WERI-Rb-1 (cell line): ENCODE measurements around the gene CDC45.

Experiments
- DNase-seq: peaks from one replicate; pipeline ENCODE4 v3.0.0-alpha.2; 2020
- H3K27ac ChIP-seq: fragments of 250-450 bp; sonication (Bioruptor Pico); 2 replicates; pipeline ENCODE4 v1.5.1; 2020; ENCODE audit warnings: mild to moderate bottlenecking, moderate library complexity
- H3K27me3 ChIP-seq: fragments of 250-450 bp; sonication (Bioruptor Pico); 2 replicates; pipeline ENCODE4 v1.5.1; 2021; ENCODE audit warnings: mild to moderate bottlenecking, low read depth, moderate library complexity; ENCODE audit not compliant: insufficient read depth, severe bottlenecking
- H3K36me3 ChIP-seq: fragments of 250-450 bp; sonication (Bioruptor Pico); 2 replicates; pipeline ENCODE4 v1.5.1; 2020; ENCODE audit warnings: mild to moderate bottlenecking, moderate library complexity
- H3K4me3 ChIP-seq: 2 replicates; pipeline ENCODE4 v1.5.1; 2011; ENCODE audit warnings: low read depth, mild to moderate bottlenecking, control low read depth, low read length
- H3K9me3 ChIP-seq: fragments of 250-450 bp; sonication (Bioruptor Pico); 2 replicates; pipeline ENCODE4 v1.5.1; 2021; ENCODE audit warnings: mild to moderate bottlenecking, moderate library complexity; ENCODE audit not compliant: severe bottlenecking
- CTCF ChIP-seq: IDR thresholded peaks from 2 replicates; pipeline ENCODE4 v1.5.1; 2011; ENCODE audit warnings: low read depth, mild to moderate bottlenecking, control low read depth, inconsistent platforms, low read length

The CDC45 gene

GRCh38 chr22:19559324-19559811, 79.6 kb downstream of the CDC45 start:
- no peaks in the 10 kb centered on the region for H3K9me3 ChIP-seq
- H3K4me3 ChIP-seq = no peak overlapping the region
- TF ChIP-seq CTCF = peak; percentile 24; the same call in 1 of the 2 replicates
- DNase-seq = no peak
- H3K36me3 ChIP-seq = no peaks in the 10 kb centered on the region
- no peak overlapping the region for H3K27ac ChIP-seq
- H3K27me3 ChIP-seq = no peaks in the 10 kb centered on the region

GRCh38 chr22:19559956-19560355, 80.2 kb downstream of the CDC45 start:
- H3K27ac ChIP-seq = no peak overlapping the region
- no peak for DNase-seq
- TF ChIP-seq CTCF = no peak
- H3K9me3 ChIP-seq = no peaks in the 10 kb centered on the region
- no peaks in the 10 kb centered on the region for H3K27me3 ChIP-seq
- no peak overlapping the region for H3K4me3 ChIP-seq
- H3K36me3 ChIP-seq = no peaks in the 10 kb centered on the region

- no peak for DNase-seq
- no peaks in the 10 kb centered on the region for H3K9me3 ChIP-seq
- no peaks in the 10 kb centered on the region for H3K27me3 ChIP-seq
- no peak overlapping the region for H3K27ac ChIP-seq
- no peak for TF ChIP-seq CTCF
- no peak overlapping the region for H3K4me3 ChIP-seq
- H3K36me3 ChIP-seq = no peaks in the 10 kb centered on the region
These were observed 85.9 kb downstream of the CDC45 start for GRCh38 chr22:19565382-19566278.

GRCh38 chr22:19566279-19567156, 86.8 kb downstream of the CDC45 start:
- Histone ChIP-seq H3K36me3 (no peaks in the 10 kb centered on the region), H3K27me3 (no peaks in the 10 kb centered on the region), H3K27ac (no peak overlapping the region), H3K4me3 (no peak overlapping the region), H3K9me3 (no peaks in the 10 kb centered on the region)
- DNase-seq = no peak
- TF ChIP-seq CTCF = no peak

GRCh38 chr22:19567157-19568009, 87.7 kb downstream of the CDC45 start:
- Histone ChIP-seq H3K36me3 (no peaks in the 10 kb centered on the region), H3K9me3 (no peaks in the 10 kb centered on the region), H3K4me3 (no peak overlapping the region), H3K27me3 (no peaks in the 10 kb centered on the region), H3K27ac (no peak overlapping the region)
- TF ChIP-seq CTCF = no peak
- no peak for DNase-seq
